ENCODE measurements around the gene CACNG5.
A peak's percentile ranks its signal among the peaks of the same experiment; 100 is the strongest.
"Not testable (repeated sequence)": the region's sequence is repeated elsewhere in the genome, so short reads cannot be mapped to it uniquely, and the experiment has no call there.

CACNG5 gene

DNA sequence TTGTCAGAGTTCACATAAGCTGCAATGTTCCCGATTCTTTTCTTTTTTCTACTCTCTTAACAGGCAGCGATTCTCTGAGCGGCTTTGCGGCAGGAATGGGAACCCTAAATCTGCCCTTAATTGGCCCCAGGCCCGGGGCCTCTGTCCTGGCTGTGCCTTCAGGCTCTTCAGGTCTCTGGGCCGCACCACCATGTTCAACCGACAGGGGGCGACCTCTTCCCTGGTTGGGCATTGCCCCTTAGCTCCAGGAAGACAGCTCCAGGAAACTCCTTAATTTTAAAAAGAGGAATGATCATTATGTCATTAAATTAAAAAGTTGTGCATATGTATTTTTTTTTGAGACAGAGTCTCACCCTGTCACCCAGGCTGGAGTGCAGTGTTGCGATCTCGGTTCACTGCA is 20.3 kb downstream of the CACNG5 start:
- no peak for DNase-seq

DNA sequence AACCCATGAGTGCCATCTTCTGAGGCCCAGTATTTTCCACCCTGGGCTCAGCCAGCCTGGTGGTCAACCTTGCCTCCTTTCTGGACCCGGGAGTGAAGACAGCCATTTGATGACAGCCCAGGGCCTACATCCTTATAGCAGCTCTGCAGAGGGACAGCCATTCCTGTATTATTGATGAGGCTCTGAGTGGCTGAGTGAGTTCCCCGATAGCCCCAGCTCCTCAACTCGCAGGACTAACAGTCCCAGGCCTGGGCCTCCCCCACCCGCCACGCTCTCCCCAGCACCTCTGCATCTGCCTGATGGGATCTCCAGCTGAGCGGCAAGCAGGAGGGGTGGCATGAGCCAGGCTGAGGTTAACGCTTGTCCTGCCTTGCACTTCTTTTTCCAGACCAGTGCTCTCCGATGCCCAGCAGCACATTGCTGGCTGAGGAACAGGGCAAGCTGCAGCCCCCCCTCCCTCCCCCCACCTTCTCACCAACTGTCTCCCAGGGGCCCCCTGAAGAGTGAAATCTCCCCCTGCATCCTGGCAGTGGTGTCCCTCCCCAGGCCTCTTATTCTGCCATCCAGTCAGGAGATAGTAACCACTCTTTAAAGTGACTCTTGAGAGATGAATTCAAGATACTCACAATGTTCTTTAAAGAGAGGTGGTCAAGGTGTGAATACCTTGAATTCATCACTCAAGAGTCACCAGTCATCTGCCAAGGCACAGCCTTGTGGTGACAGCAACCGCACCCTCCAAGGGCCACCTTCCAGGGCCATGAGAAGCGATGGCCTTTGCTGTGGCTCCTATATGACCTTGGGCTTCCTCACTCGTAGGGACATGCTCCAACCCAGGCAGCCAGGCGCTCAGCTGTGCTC is 23.5 kb downstream of the CACNG5 start:
- DNase-seq = no peak

DNA sequence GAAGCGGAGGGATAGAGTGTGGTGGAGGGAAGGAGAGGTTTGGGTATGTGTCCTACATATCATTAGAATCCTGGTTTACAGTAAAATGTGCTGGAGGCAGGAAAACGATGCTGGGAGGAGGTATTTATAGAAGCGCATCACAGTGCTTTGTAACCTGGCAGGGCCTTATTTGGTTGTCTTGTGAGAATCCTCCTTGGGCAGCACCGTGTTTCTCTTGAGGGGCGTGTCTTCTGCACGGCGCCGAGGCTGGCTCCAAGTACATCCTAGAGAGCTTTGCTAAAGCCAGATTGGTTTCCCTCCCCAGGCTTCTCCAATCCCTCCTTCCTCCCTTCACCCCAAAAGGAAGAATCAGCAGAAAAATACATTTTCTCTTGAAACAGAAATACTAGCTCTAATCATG is 24.4 kb downstream of the CACNG5 start:
- no peak for DNase-seq

DNA sequence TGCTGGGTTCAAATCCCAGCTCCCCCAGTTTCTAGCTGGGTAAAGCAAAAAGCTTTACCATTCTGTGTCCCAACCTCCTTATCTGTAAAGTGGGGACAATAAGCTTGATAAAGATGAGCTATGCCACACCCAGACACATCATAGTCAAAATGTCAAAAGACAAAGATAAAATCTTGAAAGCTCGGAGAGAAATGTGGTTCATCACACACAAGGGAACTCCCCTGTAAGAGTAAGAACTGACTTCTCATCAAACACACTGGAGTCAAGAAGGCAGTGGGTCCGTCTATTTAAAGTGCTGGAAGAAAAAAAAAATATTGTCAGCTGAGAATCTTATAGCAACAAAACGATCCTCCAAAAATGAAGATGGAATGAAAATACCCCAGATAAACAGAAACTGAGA is 25.3 kb downstream of the CACNG5 start:
- no peak for DNase-seq

DNA sequence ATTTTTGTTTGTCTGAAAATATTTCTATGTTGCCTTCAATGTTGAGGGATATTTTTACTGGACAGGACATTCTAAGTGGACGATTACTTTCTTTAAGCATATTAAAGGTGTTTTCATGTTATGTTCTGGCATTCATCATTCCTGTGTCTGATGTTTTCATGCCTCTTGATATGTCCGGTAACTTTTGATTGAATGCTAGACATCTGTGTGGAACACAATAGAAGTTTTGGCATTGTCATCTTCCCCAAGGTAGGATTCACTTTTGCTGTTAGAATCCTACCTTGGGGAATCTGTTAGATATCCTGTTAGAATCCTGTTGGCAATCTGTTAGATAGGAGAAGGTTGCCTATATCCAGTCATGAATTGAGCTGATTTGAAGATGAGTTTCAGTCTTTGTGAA is 28.9 kb downstream of the CACNG5 start:
- no peak for DNase-seq

DNA sequence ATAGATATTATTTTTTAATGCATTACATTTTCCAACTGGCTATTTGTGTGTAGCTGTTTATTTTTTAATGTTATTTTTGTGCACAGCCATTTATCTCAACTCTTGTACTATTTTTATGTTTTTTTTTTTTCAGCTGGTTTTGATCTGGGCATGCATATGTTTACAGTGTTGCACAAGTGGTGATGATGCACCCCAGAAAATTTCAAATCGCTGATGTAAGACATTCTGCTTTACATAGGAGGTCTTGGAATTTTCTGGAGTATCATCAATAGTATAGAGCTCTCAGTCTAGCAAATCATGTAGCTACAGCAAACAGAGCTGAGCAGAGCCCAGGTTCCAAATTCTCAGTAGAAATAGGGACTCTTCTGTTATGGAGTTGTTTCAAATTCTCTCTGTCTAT is 30.2 kb downstream of the CACNG5 start:
- DNase-seq = no peak

DNA sequence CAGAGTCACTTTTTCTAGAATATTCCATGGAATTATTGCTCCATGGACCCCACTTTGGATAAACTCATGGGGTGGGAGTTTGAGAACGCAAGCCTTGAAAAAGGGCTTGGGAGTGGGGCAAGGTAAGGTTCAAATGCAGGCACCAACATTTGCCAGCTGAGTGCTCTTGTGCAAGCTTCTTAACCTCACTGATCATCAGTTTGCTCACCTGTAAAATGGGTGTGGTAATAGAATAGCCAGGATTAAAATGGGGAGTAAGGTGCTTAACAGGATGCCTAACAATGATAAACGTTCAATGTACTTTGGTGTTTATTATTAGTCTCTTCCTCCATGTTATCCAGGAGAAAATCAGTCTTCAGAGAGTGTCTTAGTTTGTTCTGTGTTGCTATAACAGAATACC is 39.0 kb downstream of the CACNG5 start:
- DNase-seq = no peak

DNA sequence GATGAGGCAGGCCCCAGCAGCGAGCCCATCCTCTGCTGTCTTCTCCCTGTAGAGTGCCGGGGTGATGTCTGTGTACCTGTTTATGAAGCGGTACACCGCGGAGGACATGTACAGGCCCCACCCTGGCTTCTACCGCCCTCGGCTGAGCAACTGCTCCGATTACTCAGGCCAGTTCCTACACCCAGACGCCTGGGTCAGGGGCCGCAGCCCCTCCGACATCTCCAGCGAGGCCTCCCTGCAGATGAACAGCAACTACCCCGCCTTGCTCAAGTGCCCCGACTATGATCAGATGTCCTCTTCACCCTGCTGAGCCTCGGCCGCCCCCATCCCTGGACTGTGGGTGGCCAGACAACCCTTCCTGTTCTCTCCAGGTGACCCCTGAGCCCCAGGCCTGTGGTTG is 50.0 kb downstream of the CACNG5 start:
- DNase-seq = no peak

DNA sequence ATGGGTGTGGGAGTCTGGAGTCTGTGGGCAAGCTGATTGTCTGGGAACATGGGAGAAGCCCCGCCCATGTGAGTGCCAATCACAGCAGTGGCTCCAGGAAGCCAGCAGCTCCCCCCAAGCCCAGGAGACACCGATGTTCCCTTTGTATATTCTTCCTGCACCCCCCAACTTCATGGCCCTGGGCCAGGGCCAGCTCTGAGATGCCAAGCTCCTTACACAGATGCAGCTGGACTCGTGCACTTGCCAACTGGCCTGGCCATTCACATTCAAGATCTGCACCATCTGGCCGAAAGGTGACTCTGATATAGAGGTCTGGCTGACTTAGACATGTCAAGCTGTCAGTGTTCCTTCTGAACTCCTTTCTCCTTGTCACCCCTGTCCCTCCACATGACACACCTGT is 50.5 kb downstream of the CACNG5 start:
- DNase-seq = no peak

DNA sequence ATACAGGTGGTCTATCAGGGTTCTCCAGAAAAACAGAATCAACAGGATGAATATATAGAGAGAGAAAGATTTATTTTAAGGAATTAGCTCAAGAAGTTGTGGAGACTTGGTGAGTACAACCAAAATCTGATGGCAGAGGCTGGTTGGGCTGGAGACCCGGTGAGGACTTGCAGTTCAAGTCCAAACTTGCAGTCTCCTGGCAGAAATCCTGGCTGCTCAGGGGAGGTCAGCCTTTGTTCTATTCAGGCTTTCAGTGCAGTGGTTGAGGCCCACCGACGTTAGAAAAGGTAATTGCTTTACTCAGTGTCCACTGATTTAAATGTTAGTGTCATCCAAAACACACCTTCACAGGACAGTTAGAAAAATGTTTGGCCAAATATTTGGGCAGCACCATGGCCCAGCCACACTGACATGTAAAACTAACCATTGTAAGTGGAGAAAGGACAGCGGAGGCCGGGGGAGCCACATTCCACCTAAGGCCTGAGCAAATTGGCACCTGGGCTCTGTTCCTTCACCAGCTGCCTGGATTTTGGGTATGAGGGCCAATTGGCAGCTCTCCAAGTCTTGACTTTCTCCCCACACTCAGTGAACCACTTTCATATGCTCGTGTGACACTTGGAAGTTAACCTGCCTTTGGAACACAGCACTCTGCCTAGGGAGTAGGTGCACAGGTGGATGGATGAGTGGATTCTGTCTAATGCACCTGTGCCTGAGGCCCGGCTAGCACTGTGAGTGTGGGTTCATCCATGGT is 54.7 kb downstream of the CACNG5 start:
- no peak for DNase-seq

DNA sequence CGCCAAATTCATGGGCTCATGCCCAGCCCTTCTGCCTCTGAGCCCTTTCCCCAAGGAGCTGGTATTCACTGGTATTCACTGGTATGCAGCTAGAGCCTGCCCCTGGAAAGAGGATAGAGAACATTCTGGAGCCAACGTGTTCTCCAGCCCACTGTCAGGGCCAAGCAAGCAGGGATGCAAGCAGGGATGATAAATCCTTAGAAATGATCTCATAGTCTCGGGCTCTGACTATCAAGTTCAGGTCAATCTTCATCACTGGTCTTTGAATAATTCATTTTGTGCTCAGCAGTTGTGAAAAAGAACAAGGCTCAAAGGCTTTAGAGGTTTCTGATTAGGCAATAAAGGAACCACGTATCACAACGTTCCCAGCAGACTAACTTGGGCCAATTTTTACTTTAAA is 57.3 kb downstream of the CACNG5 start:
- DNase-seq = no peak

DNA sequence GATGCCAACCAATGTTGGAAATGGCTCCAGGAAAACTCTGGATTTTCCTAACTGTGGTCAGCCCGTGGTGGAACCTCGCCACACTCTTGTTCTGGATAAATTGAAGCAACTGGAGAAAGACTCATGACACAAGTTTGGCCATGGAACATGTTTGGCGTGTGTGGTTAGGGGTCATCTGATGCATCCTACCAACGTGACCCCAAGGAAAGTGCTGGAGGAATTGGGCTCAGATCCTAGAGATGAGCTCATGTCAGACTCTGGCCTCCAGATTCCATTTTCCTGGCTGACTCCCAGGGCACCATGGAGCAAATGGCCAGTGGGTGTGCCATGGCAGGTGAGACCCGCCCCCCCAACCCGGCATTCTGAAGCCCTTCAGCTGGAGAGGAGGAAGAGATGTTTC is 58.5 kb downstream of the CACNG5 start:
- DNase-seq = no peak

DNA sequence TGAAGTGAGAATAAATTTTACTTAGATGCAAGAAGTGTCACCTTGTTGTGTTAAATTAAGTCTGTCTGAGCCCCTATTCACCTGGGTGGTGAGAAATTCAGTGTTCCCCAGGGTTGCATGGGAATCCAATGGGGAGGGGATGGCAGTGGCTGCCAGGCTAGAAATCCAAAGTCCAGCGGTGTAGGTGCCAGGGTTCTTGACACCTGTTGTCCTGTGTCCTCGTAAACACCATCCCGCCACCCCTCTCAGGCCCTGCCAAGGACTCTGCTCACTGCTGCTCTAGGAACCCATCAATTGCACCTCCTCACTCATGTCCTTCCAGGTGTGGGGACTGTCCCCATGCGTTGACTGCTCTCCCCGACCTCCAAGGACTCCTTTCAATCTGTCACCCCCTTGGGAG is 58.9 kb downstream of the CACNG5 start:
- DNase-seq = no peak

DNA sequence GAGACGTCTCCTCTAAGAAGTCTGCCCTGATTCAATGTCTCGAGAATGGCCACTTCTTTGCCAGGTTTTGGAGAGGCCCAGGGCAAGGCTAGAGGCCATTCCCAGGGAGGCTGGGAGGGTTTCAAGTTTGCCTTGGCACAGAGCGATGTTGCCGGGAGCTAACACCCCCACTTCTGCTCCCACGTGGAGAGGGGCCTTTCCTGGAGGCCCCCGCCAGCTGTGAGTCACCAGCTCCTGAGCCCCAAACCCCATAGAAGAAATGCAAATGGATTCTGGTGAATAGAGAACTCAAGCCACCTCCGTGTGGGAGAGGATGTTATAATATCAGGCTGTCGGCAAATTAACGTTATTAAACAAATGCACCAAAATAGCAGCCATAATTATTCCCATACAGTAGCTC is 62.2 kb downstream of the CACNG5 start:
- no peak for DNase-seq

DNA sequence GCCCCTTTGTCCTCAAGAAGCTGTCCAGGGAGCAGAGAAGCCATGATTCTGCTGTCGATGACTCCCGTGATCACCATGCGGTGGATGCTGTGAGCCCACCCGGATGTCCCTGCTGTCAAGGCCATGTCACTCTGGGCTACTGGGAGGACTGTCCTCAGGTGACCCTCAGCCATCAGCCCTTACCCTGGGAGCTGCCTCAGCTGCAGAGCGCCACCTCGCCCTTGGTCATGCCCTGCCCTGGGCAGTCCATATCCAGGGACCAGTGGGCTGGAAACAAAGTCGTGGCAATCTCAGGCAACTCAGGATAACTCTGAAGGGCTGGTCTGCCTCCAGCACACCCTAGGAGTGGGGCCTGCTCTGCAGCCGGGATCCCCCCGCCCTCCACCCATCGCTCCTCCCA is 63.6 kb downstream of the CACNG5 start:
- no peak for DNase-seq

DNA sequence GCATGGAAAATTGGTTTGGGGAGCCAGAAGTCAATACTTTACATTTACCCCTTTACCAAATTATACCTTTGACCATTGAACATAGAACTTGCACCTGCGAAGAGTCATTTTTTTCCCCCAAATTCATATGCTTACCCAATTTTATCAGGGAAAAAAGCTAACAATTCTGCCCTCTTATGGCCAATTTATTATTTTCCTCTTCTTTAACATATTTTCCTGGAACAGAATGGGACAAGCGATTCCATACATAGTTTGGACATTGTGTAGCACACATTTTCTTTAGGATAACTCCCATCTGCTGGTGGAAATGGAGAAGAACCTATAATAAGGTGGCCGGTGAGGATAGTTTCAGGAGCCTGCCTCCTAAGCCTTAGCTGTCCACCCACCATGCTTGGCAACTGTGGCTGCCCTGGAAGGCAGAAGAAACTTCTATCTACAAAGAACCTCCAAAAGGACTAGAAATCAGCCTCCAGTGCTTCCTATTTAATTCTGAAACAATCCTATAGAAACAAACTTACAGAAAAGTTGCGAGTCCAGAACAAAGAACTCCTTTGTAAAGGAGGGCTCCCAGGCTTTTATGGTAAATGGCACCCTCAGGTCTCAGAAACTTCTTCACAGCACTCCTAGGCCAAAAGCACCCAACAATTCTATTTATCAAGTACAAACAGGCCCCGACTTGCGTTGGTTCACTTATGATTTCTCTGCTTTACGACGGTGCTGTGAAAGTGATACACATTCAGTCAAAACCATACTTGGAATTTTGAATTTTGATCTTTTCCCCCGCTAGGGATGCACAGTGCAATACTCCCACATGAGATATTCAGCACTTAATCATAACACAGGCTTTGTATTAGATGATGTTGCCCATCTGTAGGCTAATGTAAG is 65.5 kb downstream of the CACNG5 start:
- DNase-seq = no peak

DNA sequence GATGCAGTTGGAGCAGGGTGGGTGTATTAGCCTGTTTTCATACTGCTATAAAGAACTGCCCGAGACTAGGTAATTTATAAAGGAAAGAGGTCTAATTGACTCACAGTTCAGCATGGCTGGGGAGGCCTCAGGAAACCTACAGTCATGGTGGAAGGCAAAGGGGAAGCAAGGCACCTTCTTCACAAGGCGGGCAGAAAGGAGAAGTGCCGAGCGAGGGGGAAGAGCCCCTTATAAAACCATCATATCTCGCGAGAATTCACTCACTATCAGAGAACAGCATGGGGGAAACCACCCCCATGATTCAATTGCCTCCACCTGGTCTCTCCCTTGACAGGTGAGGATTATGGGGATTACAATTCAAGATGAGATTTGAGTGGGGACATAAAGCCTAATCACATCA is 68.4 kb downstream of the CACNG5 start:
- not testable (repeated sequence) for DNase-seq

DNA sequence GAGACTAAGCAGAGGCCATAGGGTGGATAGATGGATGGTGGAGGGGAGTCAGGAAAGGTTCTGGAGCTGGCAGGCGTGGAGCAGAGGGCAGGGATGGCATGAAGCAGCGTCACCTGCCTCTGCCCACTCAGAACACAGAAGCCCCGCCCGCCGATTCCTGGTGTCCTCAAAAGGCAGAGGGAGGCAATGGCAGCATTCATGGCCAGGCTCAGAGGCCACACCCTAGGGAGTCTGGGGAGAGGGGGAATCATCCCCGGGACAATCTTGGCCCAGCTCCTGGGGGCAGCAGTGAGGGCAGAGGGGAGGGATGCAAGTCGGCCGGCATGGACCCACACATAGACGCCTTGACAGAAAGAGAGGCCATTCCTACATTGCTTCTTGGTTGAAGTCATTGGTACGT is 68.9 kb downstream of the CACNG5 start:
- DNase-seq = no peak

DNA sequence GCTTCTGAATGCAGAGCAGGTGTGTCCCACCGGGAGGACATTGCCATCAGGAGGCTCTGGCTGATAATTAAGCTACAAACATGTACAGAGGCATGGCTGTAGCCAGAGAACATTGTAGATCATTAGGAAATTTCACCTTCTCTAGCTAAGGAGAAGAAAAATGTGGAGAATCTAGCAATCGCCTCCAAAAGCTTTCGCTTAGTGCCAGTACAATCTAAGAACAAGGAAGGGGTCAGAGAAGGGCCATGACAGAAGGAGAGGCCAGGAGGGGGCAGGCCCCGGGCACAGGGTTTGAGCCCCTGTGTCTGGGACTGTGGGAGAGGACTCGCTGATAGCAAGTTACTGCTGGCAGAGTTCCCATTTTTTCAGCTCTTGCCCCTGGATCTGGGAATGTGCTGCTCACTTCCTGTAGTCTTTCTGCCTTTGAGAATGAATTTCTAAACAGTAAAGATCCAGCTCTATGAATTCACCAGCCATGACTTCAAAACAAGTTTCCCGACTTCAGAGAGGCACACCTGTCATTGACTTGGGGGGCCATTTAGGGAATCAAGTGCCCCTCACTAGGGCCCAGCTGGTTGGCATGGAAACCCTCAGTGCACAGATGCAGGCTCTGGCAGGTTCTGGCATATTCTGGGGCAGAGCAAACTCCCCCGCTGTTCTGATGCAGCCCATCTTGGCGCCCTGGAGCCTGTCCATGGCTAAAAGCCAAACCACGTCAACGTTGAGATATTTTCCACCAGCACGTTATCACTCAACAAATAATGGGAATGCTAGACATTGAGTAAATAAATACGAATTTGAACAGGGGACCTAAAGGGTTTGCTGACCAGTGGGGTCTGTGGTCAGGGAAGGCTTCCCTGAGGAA is 70.1 kb downstream of the CACNG5 start:
- no peak for DNase-seq

DNA sequence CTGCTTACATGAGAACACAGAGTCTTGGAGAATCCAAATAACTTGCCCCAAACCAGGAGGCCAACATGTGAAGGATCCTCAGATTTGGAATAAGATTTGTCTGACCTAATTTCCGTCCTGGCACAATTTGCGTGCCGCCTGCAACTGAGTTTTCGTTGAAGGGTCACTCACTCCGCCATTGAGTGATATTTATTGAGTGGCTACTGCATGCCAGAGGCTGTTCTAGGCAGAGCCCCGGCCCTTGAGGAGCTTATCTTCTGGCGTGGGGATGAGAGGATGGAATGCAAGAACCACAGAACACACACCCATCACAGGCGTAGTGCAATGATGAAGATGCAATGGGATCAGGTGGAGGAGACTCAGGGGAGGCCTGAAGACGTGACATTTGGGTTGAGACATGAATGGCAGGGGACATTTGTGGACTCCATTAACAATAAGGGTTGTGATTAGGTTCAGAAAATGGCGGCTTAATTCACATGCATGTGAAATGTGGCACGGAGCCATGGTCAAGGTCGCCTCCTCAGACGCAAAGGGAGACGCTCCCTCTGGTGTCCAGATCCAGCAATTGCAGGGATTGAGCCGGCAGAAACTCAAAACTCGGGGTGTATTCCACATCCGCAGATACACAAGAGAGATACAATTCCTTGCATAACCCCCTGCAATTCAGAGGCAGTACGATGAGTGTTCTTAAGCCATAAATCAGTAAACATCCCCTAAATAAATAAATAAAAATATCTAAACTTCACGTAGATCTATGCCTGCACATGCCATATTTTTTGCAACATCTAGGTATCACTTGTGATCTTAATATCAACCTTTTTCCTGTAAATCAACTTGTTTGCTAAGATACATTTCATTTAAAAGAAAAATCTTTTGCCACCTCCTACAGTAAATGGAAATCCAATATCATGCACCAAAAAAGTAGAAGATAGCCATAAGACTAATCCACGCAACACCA is 71.7 kb downstream of the CACNG5 start:
- peak; percentile 61 for DNase-seq

DNA sequence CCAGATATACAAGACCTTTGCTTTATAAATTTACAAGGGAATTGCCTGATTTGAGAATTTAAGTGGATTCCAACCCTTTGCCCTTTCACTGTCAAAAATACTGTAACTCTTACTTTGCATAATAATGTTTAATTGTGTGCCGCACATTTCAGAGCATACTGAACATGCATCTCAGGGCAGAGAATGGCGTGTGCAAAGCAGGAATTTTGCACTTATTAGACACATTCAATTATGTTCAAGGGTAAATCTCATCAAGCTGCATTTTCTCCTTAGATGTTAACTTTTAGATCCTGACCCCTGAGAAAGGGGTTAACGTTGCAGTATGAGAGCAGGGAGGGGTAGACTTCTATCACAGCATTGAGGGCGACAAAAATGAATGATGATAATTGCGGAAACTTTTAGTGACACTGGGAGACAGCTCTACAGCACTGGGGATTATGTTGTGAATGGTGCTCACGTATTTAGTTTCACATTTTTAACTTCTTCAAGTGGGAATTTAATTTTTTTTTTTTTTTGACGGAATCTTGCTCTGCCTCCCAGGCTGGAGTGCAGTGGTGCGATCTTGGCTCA is 75.0 kb downstream of the CACNG5 start:
- no peak for DNase-seq
